T-helper 2 cell treated with Interferon-gamma antibody and Interleukin-4, amounts not matched to agents 100 ng/mL and 5 ng/mL, for 36 hours (primary cell): ENCODE results near the gene PRKAR1B. TPM values are rescaled to one million over a fixed set of nuclear protein-coding genes. Genes with fewer than 3 reads are reported as not detected.

Experiments
- intact Hi-C: fragments of 100-400 bp; cut with micrococcal nuclease; formaldehyde crosslinking; loops from one replicate; pipeline ENCODE4 v1.15.1; 2023
- total RNA-seq: library from RNA; stranded (reverse); gene quantifications from 2 replicates; pipeline ENCODE4 v1.2.3, GENCODE V29; 2022

The PRKAR1B gene
- 32.5 and 32.7 TPM in 2 replicates for total RNA-seq

DNA sequence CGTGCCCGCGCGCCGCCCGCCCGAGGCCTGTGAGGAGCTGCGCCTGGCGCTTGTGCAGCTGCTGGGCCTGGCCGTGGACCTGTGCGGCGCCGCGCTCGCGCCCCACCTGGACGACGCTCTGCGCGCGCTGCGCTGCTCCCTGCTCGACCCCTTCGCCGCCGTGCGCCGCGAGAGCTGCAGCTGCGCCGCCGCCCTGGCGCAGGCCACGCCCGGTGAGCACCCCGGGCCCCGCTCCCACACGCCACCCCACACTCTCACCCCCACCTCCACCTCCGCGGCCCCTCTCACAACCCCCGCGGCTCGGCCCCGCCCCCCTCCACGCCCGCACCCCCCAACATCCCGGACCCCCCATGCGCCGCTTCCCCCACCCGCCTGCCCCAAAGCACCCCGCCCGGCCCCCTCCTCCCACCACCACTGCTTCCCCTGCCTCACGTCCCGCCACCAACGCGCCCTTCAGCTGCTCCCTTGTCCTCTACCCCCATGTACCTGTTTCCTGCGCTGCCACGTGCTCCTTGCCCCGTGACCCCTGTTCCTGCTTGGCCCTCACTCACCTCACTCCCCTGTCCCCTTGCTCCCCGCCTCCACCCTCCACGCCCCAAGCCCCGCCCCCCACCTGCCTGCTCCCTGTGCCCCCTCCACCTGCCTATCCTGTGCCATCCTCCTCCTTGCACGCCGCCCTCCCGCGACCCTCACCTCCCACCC, at the start of gene PRKAR1B:
Gene PRKAR1B, minus strand, starts transcription at position 178 of the 702 bp plus-strand sequence. CDS start 15,776 bp downstream, outside the sequence.
- intact Hi-C loops = loop anchor here (2.0 kb wide), 2 partner anchors 142 to 150 kb away; partner anchors contain the start of gene GET4

DNA sequence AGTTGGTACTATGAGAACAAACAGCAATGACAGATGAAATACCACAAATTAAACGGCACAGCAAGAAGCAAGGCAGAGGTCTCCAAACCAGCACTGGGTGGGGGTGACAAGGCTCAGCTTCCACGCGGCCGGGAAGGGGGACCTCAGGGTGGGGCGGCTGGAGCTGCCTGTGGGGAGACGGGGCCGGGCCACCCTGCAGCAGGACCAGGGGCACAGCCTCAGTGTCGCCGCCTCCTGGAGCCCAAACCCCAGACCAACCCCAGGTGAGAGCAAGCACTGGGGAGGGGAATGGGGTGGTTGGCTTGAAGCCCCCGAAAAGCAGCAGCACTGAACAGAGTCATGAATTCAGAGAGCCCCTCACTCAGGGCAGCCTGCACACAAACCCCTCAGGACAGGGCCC, 49.3 kb upstream of the PRKAR1B start:
- intact Hi-C loops = no loop called here

DNA sequence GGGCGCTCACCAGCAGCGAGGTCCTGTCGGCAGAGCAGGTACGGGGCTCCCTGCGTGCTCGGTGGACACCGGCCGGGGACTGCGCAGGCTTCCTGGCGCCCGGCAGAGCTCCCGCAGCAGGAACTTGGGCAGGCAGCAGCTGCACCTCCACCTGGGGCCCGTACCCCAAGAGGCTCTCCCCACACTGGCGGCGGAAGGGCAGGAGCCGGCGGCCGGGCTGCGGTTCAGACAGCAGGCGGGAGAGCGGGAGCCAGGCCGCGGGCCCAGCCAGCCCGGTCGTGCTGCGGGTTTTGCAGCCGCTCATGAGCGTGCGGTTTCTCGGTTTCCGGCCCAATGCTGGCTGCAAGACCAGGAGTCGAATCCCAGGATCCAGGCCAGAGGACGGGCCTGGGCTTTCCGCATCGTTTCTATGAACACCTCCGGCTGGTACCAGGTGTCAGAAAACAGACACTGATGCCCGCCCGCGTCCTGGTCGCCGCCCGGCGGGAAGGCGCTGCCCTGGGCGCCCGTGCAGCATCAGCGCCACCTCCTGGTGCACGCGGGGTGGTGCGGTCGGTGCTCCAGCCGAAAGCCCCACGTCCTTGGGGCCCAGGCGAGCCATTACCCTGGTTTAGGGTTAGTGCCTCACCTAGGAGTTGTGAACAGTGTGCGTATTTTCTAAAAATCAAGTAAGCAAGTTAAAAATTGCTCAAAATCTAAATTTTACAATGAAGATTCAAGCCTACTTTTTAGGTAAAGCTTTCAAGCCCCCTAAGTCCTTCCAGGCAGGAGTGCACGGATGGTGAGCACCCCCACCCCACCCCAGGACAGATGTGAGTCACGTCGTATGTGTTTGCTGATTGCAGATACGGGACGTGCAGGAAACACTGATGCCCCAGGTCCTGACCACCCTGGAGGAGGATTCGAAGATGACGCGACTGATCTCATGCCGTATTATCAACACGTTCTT, 47.4 kb upstream of the PRKAR1B start:
- intact Hi-C loops = loop anchor here (1.0 kb wide), 2 partner anchors 442 to 452 kb away; no protein-coding TSS in a partner anchor

DNA sequence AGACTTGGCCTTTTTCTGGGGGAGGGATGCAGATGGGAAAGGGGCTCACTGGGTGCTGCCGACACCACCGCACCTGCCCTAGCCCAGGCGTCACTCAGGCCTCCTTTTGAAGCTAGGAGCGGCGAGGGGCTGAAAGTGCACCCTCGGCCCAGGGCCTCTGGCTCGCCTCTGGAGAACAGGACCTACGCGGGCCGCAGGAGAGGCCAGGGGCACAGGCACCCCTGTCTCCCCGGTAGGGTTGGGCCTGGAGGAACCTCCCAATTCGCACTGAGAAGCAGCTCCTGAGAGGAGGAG, 46.5 kb upstream of the PRKAR1B start:
- intact Hi-C loops = no loop called here

DNA sequence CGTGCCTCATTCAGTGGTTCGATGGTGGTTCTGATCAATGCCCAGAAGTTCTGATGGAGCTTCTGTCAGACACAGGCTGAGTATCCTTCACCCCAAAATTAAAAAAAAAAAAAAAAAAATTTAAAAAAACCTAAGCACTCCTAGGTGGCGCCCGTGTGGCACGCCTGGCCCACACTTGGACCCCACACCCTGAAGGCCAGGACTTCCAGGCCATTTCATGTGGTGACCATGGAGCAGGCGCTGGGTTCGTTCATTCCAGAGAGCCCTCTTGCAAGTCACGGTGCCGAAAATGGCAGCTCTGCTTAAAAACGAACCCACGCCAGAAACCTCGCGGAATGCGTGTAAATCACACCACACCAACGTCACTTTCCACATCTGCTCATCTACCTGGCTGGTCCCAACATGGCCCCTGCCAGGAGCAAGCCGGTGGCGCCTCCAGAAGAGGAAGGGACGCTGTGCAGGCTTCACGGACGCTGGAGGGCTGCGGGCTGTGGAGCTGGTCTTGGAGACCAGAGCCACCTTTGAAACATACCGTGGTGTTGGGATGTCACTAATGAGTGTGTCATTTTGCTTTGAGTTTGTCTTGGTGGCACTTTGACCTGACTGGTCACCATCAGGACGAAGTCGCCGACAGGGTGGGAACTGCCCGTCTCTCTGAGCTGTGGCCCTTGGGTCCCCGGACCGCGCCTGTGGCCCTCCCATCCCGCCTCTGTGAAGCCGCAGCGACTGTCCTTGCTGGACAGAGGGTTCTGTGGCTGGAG, 46.0 kb upstream of the PRKAR1B start:
- intact Hi-C loops = no loop called here

DNA sequence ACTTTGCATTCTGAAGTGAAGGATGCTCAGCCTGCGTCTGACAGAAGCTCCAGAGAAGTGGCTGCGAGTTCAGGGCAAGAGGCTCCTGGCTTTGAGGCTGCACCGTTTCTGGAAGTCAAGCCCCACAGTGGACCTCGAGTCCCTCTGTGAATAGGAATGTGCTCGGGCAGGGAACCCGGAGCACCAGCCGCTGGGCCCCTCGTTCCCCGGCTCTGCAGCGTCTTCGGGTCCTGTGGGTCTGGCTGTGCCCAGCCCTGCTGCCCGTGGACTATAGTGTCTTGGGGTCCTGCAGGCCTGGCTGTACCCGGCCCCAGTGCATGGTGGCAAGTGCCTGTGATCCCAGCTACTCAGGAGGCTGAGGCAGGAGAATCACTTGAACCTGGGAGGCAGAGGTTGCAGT, 45.3 kb upstream of the PRKAR1B start:
- intact Hi-C loops = no loop called here

DNA sequence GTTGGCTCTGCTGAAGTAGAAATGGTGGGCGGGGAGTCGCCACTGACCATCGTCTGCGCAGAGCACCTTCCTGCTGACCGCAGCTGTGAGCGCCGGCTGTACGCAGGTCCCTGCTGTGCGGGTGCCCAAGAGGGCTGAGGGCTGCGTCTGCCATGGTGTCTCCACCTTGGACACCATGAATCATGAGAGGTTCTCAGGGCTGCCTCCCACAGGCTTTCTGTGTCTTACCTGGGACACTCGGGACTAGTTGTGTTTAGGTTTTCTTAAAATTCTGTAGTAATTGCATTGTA, 44.9 kb upstream of the PRKAR1B start:
- intact Hi-C loops = no loop called here

DNA sequence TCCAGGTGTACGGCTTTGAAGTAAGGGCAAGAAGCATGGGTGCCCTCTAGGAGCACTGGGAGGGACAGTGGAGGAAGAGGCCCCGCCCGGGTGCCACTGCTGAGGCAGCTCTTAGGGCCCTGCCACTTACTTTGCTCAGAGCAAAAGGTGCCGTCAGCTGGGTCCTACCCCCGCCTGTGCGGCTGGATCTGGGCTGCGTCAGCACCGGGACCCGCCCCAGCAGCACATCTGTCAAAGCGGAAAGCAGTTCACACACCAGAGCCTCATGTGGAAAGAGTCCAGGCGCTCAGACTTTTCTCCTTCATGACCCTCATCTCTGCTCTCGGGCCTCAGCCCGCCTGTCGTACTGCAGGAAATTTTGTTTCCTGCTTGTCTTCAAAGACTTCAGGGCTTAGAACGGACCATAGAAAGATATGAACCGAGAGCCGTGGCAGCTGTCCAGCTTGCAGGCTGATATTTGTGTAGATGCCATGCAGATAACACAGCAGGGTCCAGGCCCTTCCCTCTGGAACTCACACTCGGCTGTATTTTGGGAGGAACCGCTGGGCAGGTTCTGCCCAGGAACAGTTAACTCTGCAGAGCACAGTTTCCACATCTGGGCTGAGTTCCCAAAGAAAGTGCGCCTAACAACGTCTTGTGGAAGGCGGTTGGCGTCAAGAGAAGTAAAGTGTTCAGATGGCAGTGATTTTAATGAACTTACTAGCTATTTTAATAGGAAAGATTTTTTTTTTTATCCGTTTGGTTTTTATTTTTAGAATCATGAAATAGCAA, 44.3 kb upstream of the PRKAR1B start:
- intact Hi-C loops = no loop called here

DNA sequence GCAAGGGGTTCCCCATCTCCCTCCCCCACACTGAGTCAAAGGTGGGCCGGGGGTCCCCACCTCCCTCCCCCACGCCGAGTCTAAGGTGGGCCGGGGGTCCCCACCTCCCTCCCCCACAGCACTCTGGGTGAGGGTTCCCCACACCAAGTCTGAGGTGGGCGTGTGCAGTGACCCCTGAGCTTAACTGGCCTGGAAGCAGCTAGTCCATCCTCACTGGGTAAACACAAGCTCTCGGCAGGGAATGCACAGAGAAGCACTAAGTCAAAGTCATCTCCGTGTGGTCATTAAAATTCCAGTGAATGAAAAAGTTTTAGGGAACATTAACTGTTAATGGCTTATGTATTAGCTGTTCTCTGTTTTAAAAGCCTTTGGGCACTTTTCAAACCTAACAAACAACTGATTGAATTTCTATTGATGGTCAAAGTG, 43.7 kb upstream of the PRKAR1B start:
- intact Hi-C loops = no loop called here

DNA sequence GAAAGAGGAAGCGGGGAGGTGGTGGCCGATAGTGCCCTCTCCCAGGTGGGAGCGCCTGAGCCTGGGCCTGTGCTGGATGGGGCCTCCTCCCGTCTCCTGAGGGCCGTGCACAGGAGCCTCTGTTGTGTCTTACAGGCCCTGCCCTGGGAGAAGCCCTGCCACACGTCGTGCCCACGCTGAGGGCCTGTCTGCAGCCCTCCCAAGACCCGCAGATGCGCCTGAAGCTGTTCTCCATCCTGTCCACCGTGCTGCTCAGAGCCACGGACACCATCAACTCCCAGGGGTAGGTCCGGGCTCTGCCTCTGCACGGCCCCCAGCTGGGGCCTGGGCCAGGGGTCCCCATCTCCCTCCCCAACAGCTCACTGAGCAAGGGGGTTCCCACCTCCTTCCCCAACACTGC, 43.3 kb upstream of the PRKAR1B start:
- intact Hi-C loops = no loop called here

DNA sequence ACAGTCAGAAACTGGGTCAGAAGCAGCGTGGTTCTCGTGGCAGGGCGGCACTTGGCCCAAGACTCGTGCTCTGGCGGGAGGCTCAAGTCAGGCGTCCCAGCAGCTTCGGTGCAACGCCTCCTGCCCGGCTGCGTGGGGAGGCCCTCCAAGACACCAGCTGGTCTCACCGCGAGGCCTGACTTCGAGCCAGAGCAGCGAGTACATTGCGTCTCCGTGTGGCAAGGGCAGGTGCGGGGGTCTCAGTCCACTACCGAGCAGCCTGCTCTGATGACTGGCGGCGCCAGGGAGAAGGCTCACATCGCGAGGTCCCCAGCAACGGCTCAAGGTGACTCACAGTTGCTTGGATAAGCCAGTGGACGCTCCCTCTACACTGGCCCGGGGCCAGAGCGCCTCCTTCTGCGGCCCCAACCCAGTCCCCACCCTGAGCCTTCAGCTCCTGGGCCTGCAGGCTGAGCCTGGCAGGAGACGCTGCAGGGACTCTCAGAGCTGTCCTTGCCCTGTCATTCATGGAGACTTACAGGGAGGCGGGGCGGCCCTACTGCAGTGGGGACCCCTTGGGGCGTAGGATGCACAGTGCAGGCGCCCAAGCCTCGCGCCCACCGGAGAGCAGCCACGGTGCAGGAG, 41.9 kb upstream of the PRKAR1B start:
- intact Hi-C loops = no loop called here

DNA sequence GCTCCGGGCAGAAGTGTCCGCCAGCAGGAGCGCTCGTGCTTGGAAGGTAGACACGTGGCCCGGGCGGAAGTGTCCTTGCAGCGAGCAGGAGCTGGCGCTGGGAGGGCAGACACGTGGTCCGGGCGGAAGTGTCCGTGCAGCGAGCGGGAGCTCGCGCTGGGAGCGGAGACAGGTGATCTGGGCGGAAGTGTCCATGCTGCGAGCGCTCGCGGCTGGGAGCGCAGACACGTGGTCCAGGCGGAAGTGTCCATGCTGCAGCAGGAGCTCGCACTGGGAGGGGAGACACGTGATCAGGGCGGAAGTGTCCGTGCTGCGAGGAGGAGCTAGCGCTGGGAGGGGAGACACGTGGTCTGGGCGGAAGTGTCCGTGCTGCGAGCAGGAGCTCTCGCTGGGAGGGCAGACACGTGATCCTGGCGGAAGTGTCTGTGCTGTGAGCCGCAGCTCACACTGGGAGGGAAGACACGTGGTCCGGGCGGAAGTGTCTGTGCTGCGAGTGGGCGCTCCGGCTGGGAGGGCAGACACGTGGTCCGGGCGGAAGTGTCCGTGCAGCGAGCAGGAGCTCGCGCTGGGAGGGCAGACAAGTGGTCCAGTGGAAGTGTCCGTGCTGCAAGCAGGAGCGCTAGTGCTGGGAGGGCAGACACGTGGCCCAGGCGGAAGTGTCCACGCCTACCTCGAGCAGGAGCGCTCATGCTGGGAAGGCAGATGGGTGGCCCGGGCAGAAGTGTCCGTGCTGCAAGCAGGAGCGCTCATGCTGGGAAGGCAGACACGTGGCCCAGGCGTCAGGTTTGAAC, 41.1 kb upstream of the PRKAR1B start:
- intact Hi-C loops = no loop called here

DNA sequence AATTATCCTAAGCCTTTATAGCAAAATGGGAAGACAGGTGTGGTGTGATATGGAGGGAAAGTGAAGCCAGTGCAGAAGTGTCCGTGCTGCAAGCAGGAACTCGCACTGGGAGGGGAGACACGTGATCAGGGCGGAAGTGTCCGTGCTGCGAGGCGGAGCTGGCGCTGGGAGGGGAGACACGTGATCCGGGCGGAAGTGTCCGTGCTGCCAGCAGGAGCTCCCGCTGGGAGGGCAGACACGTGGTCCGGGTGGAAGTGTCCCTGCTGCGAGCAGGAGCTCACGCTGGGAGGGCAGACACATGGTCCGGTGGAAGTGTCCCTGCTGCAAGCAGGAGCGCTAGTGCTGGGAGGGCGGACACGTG, 40.5 kb upstream of the PRKAR1B start:
- intact Hi-C loops = no loop called here

DNA sequence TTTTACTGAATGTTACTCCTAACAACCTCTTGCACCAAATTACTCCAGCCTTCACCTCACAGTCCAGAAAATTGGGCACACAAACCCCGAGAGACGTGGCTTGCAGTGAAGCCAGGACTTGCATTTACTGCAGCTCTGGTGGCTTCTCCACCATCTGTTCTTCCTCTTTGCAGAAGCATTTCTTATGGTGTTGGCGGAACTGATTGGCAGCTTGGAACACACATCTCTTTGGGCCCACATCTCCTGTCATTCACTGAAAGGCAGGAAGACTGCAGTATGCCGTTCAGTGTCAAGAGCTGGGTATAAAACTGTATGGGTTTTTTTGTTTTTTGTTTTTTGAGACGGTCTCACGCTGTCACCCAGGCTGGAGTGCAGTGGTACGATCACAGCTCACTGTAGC, 38.3 kb upstream of the PRKAR1B start:
- intact Hi-C loops = no loop called here

DNA sequence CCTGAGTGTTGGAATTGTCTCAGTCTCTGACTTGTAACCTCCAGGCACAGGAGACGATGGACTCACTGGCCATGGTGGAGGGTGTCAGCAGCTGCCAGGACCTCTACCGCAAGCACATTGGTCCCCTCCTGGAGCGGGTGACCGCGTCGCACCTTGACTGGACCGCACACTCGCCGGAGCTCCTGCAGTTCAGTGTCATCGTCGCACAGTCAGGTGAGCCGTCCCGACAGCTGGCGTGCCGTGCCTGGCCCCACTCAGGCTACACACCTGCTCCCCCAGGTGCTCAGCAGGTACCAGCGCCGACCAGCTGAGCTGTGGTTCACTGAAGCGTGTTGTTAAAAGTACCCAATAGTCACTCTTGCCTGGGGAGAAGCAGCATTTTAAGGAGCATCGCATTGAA, 36.7 kb upstream of the PRKAR1B start:
- intact Hi-C loops = no loop called here

DNA sequence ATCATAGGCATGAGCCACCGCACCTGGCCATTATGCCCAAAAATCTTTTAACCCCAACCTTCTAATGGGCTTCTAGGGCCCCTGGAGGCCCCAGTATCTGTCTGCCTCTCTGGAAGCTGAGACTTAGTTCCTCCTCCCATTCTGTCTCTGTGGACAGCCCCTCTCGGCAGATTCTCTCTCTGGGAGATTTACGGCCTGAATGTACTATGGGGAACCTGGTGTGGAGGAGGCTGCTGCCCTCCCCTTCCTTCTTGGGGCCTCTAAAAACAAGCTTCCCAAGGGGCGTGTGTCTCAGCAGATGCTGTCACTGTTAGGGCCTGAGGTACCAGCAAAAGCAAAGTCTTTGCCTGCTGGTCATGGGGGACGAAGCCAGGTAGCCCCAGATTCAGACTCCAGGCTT, 35.8 kb upstream of the PRKAR1B start:
- intact Hi-C loops = no loop called here

DNA sequence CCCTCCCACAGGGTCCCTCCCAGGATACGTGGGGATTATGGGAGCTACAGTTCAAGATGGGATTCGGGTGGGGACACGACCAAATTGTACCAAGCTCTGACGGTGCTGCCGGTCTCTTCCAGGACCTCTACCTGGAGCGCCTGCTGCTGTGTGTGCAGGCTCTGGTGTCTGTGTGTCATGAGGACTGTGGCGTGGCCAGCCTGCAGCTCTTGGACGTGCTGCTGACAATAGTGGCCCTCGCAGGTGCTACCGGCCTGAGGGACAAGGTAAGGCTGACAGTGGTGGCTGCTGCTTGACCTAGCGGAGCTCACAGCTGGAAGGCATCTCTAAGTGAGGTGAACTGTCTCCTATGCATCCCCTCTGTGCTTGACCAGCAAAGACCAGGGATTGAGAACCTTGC, 34.5 kb upstream of the PRKAR1B start:
- intact Hi-C loops = no loop called here

DNA sequence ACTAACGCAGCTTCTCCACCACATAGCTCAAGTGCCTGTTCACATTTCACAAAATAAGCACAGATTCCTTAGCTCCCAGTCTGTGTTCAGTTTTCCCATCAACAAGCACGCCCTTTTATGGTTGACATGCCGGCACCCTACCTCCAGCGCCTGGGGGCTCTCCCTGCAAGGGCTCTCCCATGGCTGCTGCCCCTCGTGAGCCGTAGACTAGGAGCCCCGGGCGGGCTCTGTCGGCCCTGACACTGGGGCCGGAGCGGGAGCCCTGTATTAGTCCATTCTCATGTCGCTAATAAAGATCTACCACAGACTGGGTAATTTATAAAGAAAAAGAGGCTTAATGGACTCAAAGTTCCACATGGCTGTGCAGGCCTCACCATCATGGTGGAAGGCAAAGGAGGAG, 34.0 kb upstream of the PRKAR1B start:
- intact Hi-C loops = no loop called here

DNA sequence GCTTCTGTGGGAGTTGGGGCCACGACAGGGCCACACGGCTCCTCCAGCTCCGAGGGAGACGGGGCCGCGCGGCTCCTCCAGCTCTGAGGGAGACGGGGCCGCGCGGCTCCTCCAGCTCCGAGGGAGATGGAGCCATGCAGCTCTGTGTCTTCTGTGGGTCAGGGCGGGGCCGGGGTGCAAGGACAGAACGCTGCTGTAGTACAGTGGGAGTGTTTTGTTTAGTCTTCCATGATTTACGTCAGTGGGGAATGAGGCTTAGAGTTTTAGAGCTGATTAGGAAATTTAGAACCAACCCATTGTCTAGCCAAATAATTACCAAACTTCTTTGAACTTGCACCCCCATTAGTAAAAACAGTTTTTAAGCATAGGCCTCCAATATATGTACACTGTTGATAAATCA, 32.9 kb upstream of the PRKAR1B start:
- intact Hi-C loops = no loop called here

DNA sequence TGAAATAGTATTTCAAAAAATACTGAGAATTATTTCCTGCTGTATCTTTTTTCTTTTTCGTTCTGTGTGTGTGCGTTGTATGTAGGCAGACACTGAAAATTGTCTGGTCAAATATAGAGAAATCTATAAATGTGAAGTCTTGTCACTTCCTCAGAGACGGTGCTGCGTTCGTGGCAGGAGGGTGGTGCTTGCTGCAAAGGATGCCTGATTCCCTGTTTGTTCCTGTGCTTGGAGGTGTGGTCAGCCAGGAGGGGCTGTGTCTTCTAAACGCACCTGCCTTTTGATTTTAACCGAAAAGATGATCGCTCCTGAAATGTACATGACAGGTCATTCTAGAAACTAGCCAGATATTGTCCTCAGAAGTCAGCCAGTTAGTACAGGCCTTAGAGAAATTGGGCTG, 32.5 kb upstream of the PRKAR1B start:
- intact Hi-C loops = no loop called here
